H1 (cell line): ENCODE results near the gene ERMARD. TPM values are rescaled to one million over a fixed set of nuclear protein-coding genes. Genes with fewer than 3 reads are reported as not detected.

Source experiments
- CTCF ChIA-PET: fragments of 300-600 bp; sonication (Branson Sonifier 250); formaldehyde crosslinking; loops from one replicate; lab custom pipeline; 2021; ENCODE audit not compliant: partially characterized antibody; lab: Charles Lee
- POLR2A ChIA-PET: fragments of 300-600 bp; sonication (Branson Sonifier 250); formaldehyde crosslinking; loops from one replicate; lab custom pipeline; 2021; ENCODE audit warnings: inconsistent platforms; ENCODE audit not compliant: partially characterized antibody; lab: Charles Lee
- DNase-seq, 2 experiments: peaks; one replicate each; pipeline versions ENCODE4 v3.0.0 to v3.0.0-alpha.2; 2010 to 2022; ENCODE audit warnings: low spot score in 2 of 2, low read depth in 1 of 2, mixed read lengths in 1 of 2
- FAIRE-seq: peaks from 2 replicates; lab custom pipeline; 2011; peaks lifted over from hg19 to GRCh38; lab: Jason Lieb, UNC
- H2AFZ ChIP-seq: 2 replicates; pipeline ENCODE4 v1.8.1; 2012; ENCODE audit warnings: low read length, inconsistent platforms
- H2AK5ac ChIP-seq: 2 replicates; pipeline ENCODE4 v1.6.1; 2013; ENCODE audit warnings: low read depth, low read length
- H2BK120ac ChIP-seq: replicated peaks from 2 replicates; pipeline ENCODE3; 2013; ENCODE audit warnings: low read depth, low read length, inconsistent platforms
- H2BK12ac ChIP-seq: 2 replicates; pipeline ENCODE4 v1.6.1; 2013; ENCODE audit warnings: low read depth, low read length
- H2BK15ac ChIP-seq: 2 replicates; pipeline ENCODE4 v1.6.1; 2013; ENCODE audit warnings: low read length
- H2BK20ac ChIP-seq: 2 replicates; pipeline ENCODE4 v1.6.1; 2013; ENCODE audit warnings: low read length
- H2BK5ac ChIP-seq: 2 replicates; pipeline ENCODE4 v1.6.1; 2013; ENCODE audit warnings: low read depth, low read length
- H3K14ac ChIP-seq: 2 replicates; pipeline ENCODE4 v1.6.1; 2013; ENCODE audit warnings: inconsistent platforms; ENCODE audit not compliant: insufficient read length
- H3K18ac ChIP-seq: 2 replicates; pipeline ENCODE4 v1.6.1; 2013; ENCODE audit warnings: low read length; ENCODE audit errors: extremely low read depth
- H3K23ac ChIP-seq: 2 replicates; pipeline ENCODE4 v1.6.1; 2013; ENCODE audit warnings: inconsistent platforms; ENCODE audit not compliant: insufficient read length
- H3K23me2 ChIP-seq: 2 replicates; pipeline ENCODE4 v1.6.1; 2013; ENCODE audit warnings: low read depth, low read length
- H3K27ac ChIP-seq: 2 replicates; pipeline ENCODE4 v1.6.1; 2011; ENCODE audit warnings: low read depth, low read length, inconsistent platforms
- H3K27me3 ChIP-seq, 4 experiments: replicated peaks in 1 of 4; 1 replicate in 1 of 4; 2 replicates in 3 of 4; pipeline versions ENCODE4 v1.6.1 to v1.8.1; 2011 to 2013; ENCODE audit warnings: low read length in 3 of 4, mild to moderate bottlenecking in 3 of 4, inconsistent platforms in 2 of 4, mixed read lengths in 2 of 4, moderate library complexity in 1 of 4; ENCODE audit not compliant: control insufficient read depth in 3 of 4, insufficient read depth in 3 of 4; ENCODE audit errors: extremely low read depth in 1 of 4
- H3K36me3 ChIP-seq, 4 experiments: 2 replicates each; pipeline versions ENCODE4 v1.6.1 to v1.8.1; 2011 to 2013; ENCODE audit warnings: mild to moderate bottlenecking in 4 of 4, low read length in 3 of 4, moderate library complexity in 2 of 4, control low read depth in 1 of 4, inconsistent platforms in 1 of 4; ENCODE audit not compliant: insufficient read depth in 4 of 4, control insufficient read depth in 2 of 4
- H3K4ac ChIP-seq: replicated peaks from 2 replicates; pipeline ENCODE3; 2013; ENCODE audit warnings: low read length, low read depth, mixed read lengths, inconsistent platforms; ENCODE audit not compliant: insufficient read length
- H3K4me1 ChIP-seq, 4 experiments: replicated peaks in 1 of 4; 1 replicate in 1 of 4; 2 replicates in 3 of 4; pipeline versions ENCODE4 v1.6.1 to v1.8.1; 2011 to 2013; ENCODE audit warnings: low read length in 3 of 4, inconsistent platforms in 2 of 4, mixed read lengths in 1 of 4; ENCODE audit not compliant: insufficient read depth in 4 of 4, control insufficient read depth in 3 of 4
- H3K4me2 ChIP-seq, 2 experiments: 2 replicates each; pipeline versions ENCODE4 v1.6.1 to v1.8.1; 2011 to 2013; ENCODE audit warnings: low read depth in 2 of 2, low read length in 2 of 2, control low read depth in 1 of 2, inconsistent platforms in 1 of 2, mild to moderate bottlenecking in 1 of 2; ENCODE audit not compliant: insufficient read depth in 1 of 2
- H3K4me3 ChIP-seq, 4 experiments: fragments of 200-600, 300-600 bp in 1 of 4; sonication (generic), shearing (Covaris generic), sonication (Bioruptor Twin) in 1 of 4; 2 replicates each; pipeline versions ENCODE4 v1.5.1 to v1.8.1; 2011 to 2016; ENCODE audit warnings: low read length in 4 of 4, low read depth in 3 of 4, control low read depth in 2 of 4, inconsistent platforms in 2 of 4, mild to moderate bottlenecking in 2 of 4, mixed read lengths in 1 of 4, moderate library complexity in 1 of 4; ENCODE audit not compliant: insufficient read depth in 2 of 4; ENCODE audit errors: extremely low read depth in 1 of 4
- H3K56ac ChIP-seq: replicated peaks from 2 replicates; pipeline ENCODE3; 2013; ENCODE audit warnings: low read depth, mild to moderate bottlenecking, mixed read lengths, low read length, inconsistent platforms; ENCODE audit not compliant: insufficient read length
- H3K79me1 ChIP-seq: 2 replicates; pipeline ENCODE4 v1.6.1; 2013; ENCODE audit warnings: low read depth, low read length, control low read depth
- H3K79me2 ChIP-seq, 2 experiments: 2 replicates each; pipeline versions ENCODE4 v1.6.1 to v1.8.1; 2012 to 2013; ENCODE audit warnings: low read length in 2 of 2, mild to moderate bottlenecking in 2 of 2, inconsistent platforms in 1 of 2; ENCODE audit not compliant: insufficient read depth in 2 of 2, control insufficient read depth in 1 of 2
- H3K9ac ChIP-seq, 4 experiments: replicated peaks in 1 of 4; 1 replicate in 1 of 4; 2 replicates in 3 of 4; pipeline versions ENCODE4 v1.6.1 to v1.8.1; 2011 to 2013; ENCODE audit warnings: low read depth in 3 of 4, low read length in 3 of 4, control low read depth in 2 of 4, mild to moderate bottlenecking in 2 of 4, moderate library complexity in 2 of 4, inconsistent platforms in 1 of 4; ENCODE audit errors: extremely low read depth in 1 of 4
- H3K9me3 ChIP-seq, 2 experiments: 2 replicates each; pipeline versions ENCODE4 v1.6.1 to v1.8.1; 2012 to 2013; ENCODE audit warnings: mild to moderate bottlenecking in 2 of 2, moderate library complexity in 2 of 2, control low read depth in 1 of 2, inconsistent platforms in 1 of 2, low read depth in 1 of 2, low read length in 1 of 2, mixed read lengths in 1 of 2; ENCODE audit not compliant: insufficient read depth in 2 of 2
- H4K20me1 ChIP-seq, 2 experiments: replicated peaks in 1 of 2; 2 replicates each; pipeline versions ENCODE3 to v1.8.1; 2011 to 2013; ENCODE audit warnings: inconsistent platforms in 2 of 2, low read length in 2 of 2, mild to moderate bottlenecking in 1 of 2; ENCODE audit not compliant: insufficient read depth in 2 of 2, control insufficient read depth in 1 of 2
- H4K5ac ChIP-seq: 2 replicates; pipeline ENCODE4 v1.6.1; 2013; ENCODE audit warnings: low read length, low read depth, mixed read lengths, inconsistent platforms; ENCODE audit not compliant: insufficient read length
- H4K8ac ChIP-seq: 2 replicates; pipeline ENCODE4 v1.8.0; 2013; ENCODE audit warnings: mild to moderate bottlenecking, moderate library complexity, low read length, inconsistent platforms; ENCODE audit not compliant: insufficient read depth; ENCODE audit errors: extremely low read depth
- H4K91ac ChIP-seq: replicated peaks from 2 replicates; pipeline ENCODE3; 2013; ENCODE audit warnings: low read length, mixed read lengths, inconsistent platforms; ENCODE audit not compliant: insufficient read length
- CBX8 ChIP-seq: fragments of 300-800, 300-1000 bp; sonication (generic); IDR thresholded peaks from 2 replicates; pipeline ENCODE4 v1.7.1; 2016; ENCODE audit warnings: low read depth, low read length, borderline replicate concordance
- RAD21 ChIP-seq, 2 experiments: IDR thresholded peaks in 1 of 2; conservative IDR thresholded peaks in 1 of 2; 2 replicates each; pipeline ENCODE4 v1.6.1; 2011; ENCODE audit warnings: low read depth in 2 of 2, low read length in 2 of 2, improper control_type of control experiment in 1 of 2, inconsistent platforms in 1 of 2, mild to moderate bottlenecking in 1 of 2, moderate library complexity in 1 of 2
- WGBS, 2 experiments: shearing (Covaris generic) in 1 of 2; methylation state at CpG; one replicate each; pipeline versions ENCODE4 v1.1.6 to v1.1.7; 2013 to 2015; ENCODE audit warnings: low lambda C conversion rate in 2 of 2, mixed read lengths in 2 of 2, inconsistent platforms in 1 of 2, low coverage in 1 of 2, missing lambda C conversion rate in 1 of 2; ENCODE audit not compliant: insufficient replicate concordance in 2 of 2, insufficient coverage in 1 of 2, insufficient read length in 1 of 2; ENCODE audit errors: extremely low coverage in 1 of 2, missing lambda C conversion rate in 1 of 2; 5-methylcytosine and 5-hydroxymethylcytosine counted together
- polyA plus RNA-seq, 7 experiments: library from polyadenylated mRNA; depleted of rRNA in 3 of 7; stranded (reverse) in 5 of 7; unstranded in 2 of 7; fragments of >200 nt in 5 of 7; fragments of 200-250 nt in 2 of 7; gene quantifications; 1 replicate in 5 of 7; 2 replicates in 1 of 7; 4 replicates in 1 of 7; pipeline versions ENCODE4 v1.2.1 to v1.2.3, GENCODE V29; 2011 to 2013; ENCODE audit warnings: missing spikeins in 2 of 7, mixed read lengths in 2 of 7
- total RNA-seq: library from RNA; stranded (reverse); fragmentation: NEBNext Ultra II Directional; extraction: Animal tissue kit (Norgen Biotek cat#: 25700); gene quantifications from 2 replicates; pipeline ENCODE4 v1.2.1, GENCODE V29; 2021

ERMARD gene
- total and polyA plus RNA-seq, 2 of the 8 experiments (the other 6 are each of a cell fraction or from before 2014, with no cell fraction given): 12.2 to 25.6 TPM

- Histone ChIP-seq H4K5ac (no peak overlapping the region), H4K20me1 (peaks cover 0 to 2% of the 10 kb centered on the region in 2 experiments), H3K18ac (no peak overlapping the region), H3K79me1 (no peaks in the 10 kb centered on the region), H3K23ac (no peak overlapping the region), H3K23me2 (no peaks in the 10 kb centered on the region), H2AFZ (no peak overlapping the region), H2BK120ac (no peak overlapping the region), H3K4me1 (no peaks in the 10 kb centered on the region), H3K27ac (no peak overlapping the region), H3K4me3 (no peak overlapping the region), H2BK20ac (no peak overlapping the region), H3K4ac (no peak overlapping the region), H3K4me2 (no peak overlapping the region), H3K36me3 (peaks cover 0 to 5% (median 0%) of the 10 kb centered on the region in 4 experiments; a peak in 1 of 8 replicates), H4K8ac (no peak overlapping the region), H3K79me2 (no peaks in the 10 kb centered on the region), H2AK5ac (no peak overlapping the region), H2BK12ac (no peak overlapping the region), H3K56ac (no peak overlapping the region), H2BK5ac (no peak overlapping the region), H3K27me3 (no peaks in the 10 kb centered on the region), H3K9me3 (no peaks in the 10 kb centered on the region), H2BK15ac (no peak overlapping the region), H3K9ac (no peak overlapping the region), H3K14ac (no peak overlapping the region), H4K91ac (no peak overlapping the region)
- ChIA-PET POLR2A (interaction anchor here (1.4 kb wide), 1 partner anchor 25 kb away, joined by 4 read pairs; the partner anchor contains the start of genes DYNLT2 and ERMARD), CTCF (interaction anchor here (0.7 to 1.5 kb wide), 3 partner anchors 9 to 57 kb away, joined by 4 read pairs; no protein-coding TSS in a partner anchor)
- TF ChIP-seq RAD21 (IDR thresholded peaks at IDR 0.05 in 1 of 2, conservative IDR thresholded peaks at IDR 0.05 in 1 of 2; ENCODE audit: low read depth in 2 of 2, low read length in 2 of 2): peak in 1 of 2 experiments; percentile 26; a peak in 1 of 4 replicates
- no peak for TF ChIP-seq CBX8
- 88% methylated on average over 13 of the region's 13 CpGs; no CpG with 5 or more reads in 1 of the 2 experiments for WGBS, 2 experiments
- FAIRE-seq (no peak), DNase-seq (no peak)
These were observed 25.0 kb downstream of the ERMARD start for GRCh38 chr6:169776379-169776778.
